CD4-positive, alpha-beta T cell treated with Interleukin-21 for 1 hour (primary cell): ENCODE data around the gene VTI1A.

Experiments used
- DNase-seq: peaks from one replicate; pipeline ENCODE4 v3.0.0-alpha.2; 2020

VTI1A gene

GRCh38 chr10:112649006-112649821 is 202.2 kb downstream of the VTI1A start:
- DNase-seq, result no peak

GRCh38 chr10:112649822-112650152 is 202.8 kb downstream of the VTI1A start:
- no peak for DNase-seq

- no peak for DNase-seq
Measured at GRCh38 chr10:112650588-112651030, 203.6 kb downstream of the VTI1A start.

- DNase-seq, result no peak
Measured at GRCh38 chr10:112653215-112653614, 206.2 kb downstream of the VTI1A start.

GRCh38 chr10:112653851-112654250 is 206.8 kb downstream of the VTI1A start:
- DNase-seq, result no peak

GRCh38 chr10:112654794-112655193 is 207.8 kb downstream of the VTI1A start:
- no peak for DNase-seq

GRCh38 chr10:112655722-112656121 is 208.7 kb downstream of the VTI1A start:
- no peak for DNase-seq

- no peak for DNase-seq
Measured at GRCh38 chr10:112658465-112658864, 211.4 kb downstream of the VTI1A start.

GRCh38 chr10:112658900-112659638 is 212.1 kb downstream of the VTI1A start:
- no peak for DNase-seq

- DNase-seq, result no peak
Measured at GRCh38 chr10:112663234-112664125, 216.5 kb downstream of the VTI1A start.

- no peak for DNase-seq
Measured at GRCh38 chr10:112666094-112666493, 219.1 kb downstream of the VTI1A start.

GRCh38 chr10:112669989-112670388 is 223.0 kb downstream of the VTI1A start:
- DNase-seq, result no peak

GRCh38 chr10:112671743-112672142 is 224.7 kb downstream of the VTI1A start:
- no peak for DNase-seq

GRCh38 chr10:112672706-112673105 is 225.7 kb downstream of the VTI1A start:
- DNase-seq, result no peak

- DNase-seq, result no peak
Measured at GRCh38 chr10:112675560-112676083, 228.6 kb downstream of the VTI1A start.

GRCh38 chr10:112677689-112678088 is 230.7 kb downstream of the VTI1A start:
- no peak for DNase-seq

- no peak for DNase-seq
Measured at GRCh38 chr10:112678581-112678980, 231.6 kb downstream of the VTI1A start.

GRCh38 chr10:112678987-112679386 is 232.0 kb downstream of the VTI1A start:
- no peak for DNase-seq

- no peak for DNase-seq
Measured at GRCh38 chr10:112679392-112679791, 232.4 kb downstream of the VTI1A start.

GRCh38 chr10:112680586-112680985 is 233.6 kb downstream of the VTI1A start:
- DNase-seq, result no peak

GRCh38 chr10:112687647-112688046 is 240.6 kb downstream of the VTI1A start:
- no peak for DNase-seq

- DNase-seq, result no peak
Measured at GRCh38 chr10:112689327-112690072, 242.5 kb downstream of the VTI1A start.
